ENCODE results near the gene GALNT11.

DNA sequence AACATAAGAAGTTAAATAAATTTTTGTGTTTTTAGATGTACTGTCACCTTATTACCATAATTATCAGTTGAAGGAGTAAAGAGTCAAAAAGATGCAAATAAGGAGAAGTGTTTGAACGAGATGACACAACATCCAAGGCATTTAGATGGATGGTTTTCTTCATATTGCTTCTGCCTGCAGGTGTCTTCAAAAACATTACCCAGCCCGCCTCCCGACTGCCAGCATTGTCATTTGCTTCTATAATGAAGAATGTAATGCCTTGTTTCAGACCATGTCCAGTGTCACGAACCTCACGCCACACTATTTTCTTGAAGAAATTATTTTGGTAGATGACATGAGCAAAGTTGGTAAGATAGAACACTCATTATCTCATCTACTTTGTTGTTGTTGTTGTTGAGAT lies 42.7 kb upstream of the GALNT11 start:
- TF ChIP-seq, protein P1, sequence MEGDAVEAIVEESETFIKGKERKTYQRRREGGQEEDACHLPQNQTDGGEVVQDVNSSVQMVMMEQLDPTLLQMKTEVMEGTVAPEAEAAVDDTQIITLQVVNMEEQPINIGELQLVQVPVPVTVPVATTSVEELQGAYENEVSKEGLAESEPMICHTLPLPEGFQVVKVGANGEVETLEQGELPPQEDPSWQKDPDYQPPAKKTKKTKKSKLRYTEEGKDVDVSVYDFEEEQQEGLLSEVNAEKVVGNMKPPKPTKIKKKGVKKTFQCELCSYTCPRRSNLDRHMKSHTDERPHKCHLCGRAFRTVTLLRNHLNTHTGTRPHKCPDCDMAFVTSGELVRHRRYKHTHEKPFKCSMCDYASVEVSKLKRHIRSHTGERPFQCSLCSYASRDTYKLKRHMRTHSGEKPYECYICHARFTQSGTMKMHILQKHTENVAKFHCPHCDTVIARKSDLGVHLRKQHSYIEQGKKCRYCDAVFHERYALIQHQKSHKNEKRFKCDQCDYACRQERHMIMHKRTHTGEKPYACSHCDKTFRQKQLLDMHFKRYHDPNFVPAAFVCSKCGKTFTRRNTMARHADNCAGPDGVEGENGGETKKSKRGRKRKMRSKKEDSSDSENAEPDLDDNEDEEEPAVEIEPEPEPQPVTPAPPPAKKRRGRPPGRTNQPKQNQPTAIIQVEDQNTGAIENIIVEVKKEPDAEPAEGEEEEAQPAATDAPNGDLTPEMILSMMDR (IDR thresholded peaks at IDR 0.05; ENCODE audit: insufficient read depth, low read depth, low read length): no peak
- no peak for TF ChIP-seq EZH2 (IDR thresholded peaks at IDR 0.05; ENCODE audit: insufficient read depth, low read length)

Data from astrocyte (in vitro differentiated cells and primary cell).